Measurements from ENCODE around the gene MXRA8.
A peak's percentile ranks its signal among the peaks of the same experiment; 100 is the strongest.

Gene MXRA8

GRCh38 chr1:1332774-1333480 lies 25.4 kb downstream of the MXRA8 start:
- H3K27me3 Mint-ChIP-seq (ENCODE audit: low read depth) = no peaks in the 10 kb centered on the region

DNA sequence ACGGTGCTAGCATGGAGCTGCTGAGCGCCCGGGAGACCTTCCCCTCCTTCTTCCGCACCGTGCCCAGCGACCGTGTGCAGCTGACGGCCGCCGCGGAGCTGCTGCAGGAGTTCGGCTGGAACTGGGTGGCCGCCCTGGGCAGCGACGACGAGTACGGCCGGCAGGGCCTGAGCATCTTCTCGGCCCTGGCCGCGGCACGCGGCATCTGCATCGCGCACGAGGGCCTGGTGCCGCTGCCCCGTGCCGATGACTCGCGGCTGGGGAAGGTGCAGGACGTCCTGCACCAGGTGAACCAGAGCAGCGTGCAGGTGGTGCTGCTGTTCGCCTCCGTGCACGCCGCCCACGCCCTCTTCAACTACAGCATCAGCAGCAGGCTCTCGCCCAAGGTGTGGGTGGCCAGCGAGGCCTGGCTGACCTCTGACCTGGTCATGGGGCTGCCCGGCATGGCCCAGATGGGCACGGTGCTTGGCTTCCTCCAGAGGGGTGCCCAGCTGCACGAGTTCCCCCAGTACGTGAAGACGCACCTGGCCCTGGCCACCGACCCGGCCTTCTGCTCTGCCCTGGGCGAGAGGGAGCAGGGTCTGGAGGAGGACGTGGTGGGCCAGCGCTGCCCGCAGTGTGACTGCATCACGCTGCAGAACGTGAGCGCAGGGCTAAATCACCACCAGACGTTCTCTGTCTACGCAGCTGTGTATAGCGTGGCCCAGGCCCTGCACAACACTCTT lies 26.2 kb downstream of the MXRA8 start:
- Mint-ChIP-seq H3K27ac (no peak overlapping the region), H3K4me3 (no peak overlapping the region), H3K36me3 (ENCODE audit: low read depth) (peaks cover 3% of the 10 kb centered on the region), H3K9me3 (no peaks in the 10 kb centered on the region), H3K27me3 (ENCODE audit: low read depth) (no peaks in the 10 kb centered on the region), H3K4me1 (ENCODE audit: low read depth) (peaks cover 3% of the 10 kb centered on the region)

More at GRCh38 chr1:1332774-1333480, 25.4 kb downstream of the MXRA8 start:
- Mint-ChIP-seq H3K36me3 (ENCODE audit: low read depth) (peaks cover 3% of the 10 kb centered on the region), H3K4me1 (ENCODE audit: low read depth) (peaks cover 3% of the 10 kb centered on the region), H3K27ac (no peak overlapping the region), H3K4me3 (no peak overlapping the region), H3K9me3 (no peaks in the 10 kb centered on the region)

GRCh38 chr1:1331068-1331965 lies 27.0 kb downstream of the MXRA8 start, which contains the start of gene TAS1R3:
TSS of gene TAS1R3 (plus strand) at chr1:1331280. CDS start at chr1:1331346, 66 bp downstream.
- no peak within 1 kb of the TSS for H3K27ac Mint-ChIP-seq
- H3K4me1 Mint-ChIP-seq (ENCODE audit: low read depth) = peaks cover 3% of the 10 kb centered on the region
- H3K36me3 Mint-ChIP-seq (ENCODE audit: low read depth) = peaks cover 3% of the 10 kb centered on the region
- H3K4me3 Mint-ChIP-seq = no peak within 1 kb of the TSS
- no peaks in the 10 kb centered on the region for H3K9me3 Mint-ChIP-seq
- no peaks in the 10 kb centered on the region for H3K27me3 Mint-ChIP-seq (ENCODE audit: low read depth)

DNA sequence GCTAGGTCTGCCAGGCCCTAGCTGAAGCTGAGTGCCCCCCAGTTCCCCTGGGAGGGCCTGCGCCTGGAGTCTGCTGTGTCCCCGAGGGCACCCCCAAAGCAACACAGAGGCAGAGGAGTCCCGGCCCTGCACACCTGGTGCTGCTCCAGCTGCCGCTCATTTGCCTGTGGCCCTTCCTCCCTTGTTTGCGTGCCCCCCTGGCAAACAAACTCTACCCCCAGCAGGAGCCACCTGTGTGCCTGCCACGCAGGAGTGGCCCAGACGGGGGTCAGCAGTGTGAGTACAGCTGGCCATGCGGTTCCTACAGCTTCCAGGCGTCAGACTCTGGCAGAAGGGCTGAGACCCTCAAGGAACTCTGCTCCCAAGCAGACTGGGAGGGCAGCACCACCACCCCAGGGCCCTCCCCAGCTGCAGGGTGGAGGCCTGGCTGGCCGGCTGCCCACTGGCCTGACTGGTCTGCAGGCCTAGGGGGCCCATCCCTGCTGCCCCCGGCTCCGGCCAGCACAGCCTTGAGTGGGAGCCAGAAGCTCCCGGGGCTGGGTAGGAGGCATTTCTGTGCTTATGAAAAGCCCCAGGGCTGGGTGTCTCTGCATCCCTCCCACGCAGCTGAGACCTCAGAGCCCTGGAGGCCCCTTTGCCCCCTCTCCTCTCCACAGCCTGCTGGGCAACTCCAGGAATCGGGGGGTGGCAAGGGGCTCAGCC lies 27.8 kb downstream of the MXRA8 start:
- Mint-ChIP-seq H3K4me1 (ENCODE audit: low read depth) (peaks cover 7% of the 10 kb centered on the region), H3K4me3 (no peak overlapping the region), H3K27ac (no peak overlapping the region), H3K27me3 (ENCODE audit: low read depth) (no peaks in the 10 kb centered on the region), H3K36me3 (ENCODE audit: low read depth) (peaks cover 3% of the 10 kb centered on the region), H3K9me3 (no peaks in the 10 kb centered on the region)

DNA sequence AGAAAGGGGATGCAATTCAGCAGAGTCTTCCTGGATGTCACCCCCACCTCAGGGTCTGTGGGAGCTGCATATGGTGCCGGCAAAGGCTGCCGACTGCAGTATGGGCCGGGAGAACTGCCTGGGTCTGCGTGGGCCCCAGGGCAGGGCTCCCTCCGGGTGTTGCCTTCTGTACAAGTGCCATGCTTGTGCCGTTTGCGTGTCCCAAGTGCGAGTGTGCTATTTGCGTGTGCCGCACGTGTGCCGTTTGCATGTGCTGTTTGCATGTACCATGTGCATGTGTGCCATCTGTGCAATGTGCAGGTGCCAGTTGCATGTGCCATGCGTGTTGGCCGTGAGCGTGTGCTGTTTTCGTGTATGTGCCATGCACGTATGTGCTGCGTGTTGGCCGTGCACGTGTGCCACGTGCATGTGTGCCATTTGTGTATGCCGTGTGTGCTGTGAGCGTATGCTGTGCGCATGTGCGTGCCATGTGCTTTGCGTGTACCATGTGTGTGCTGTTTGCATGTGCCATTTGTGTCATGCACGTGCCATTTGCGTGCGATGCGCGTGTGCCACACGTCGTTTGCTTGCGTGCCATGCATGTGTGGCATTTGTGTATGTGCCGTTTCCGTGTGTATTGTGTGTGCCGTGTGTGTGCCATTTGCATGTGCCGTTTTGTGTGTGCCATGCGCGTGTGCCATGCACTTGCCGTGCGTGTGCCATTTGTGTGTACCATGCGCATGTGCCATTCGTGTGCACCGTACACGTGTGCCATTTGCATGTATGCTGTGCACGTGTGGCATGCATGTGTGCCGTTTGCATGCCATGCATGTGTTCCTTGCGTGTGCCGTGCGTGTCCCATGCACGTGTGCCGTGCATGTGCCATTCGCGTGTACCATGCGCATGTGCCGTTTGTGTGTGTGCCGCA lies 28.8 kb downstream of the MXRA8 start:
- Mint-ChIP-seq H3K4me1 (ENCODE audit: low read depth) (peaks cover 7% of the 10 kb centered on the region), H3K9me3 (no peaks in the 10 kb centered on the region), H3K36me3 (ENCODE audit: low read depth) (peaks cover 3% of the 10 kb centered on the region), H3K4me3 (no peak overlapping the region), H3K27me3 (ENCODE audit: low read depth) (no peaks in the 10 kb centered on the region), H3K27ac (no peak overlapping the region)

- Mint-ChIP-seq H3K27me3 (ENCODE audit: low read depth) (no peaks in the 10 kb centered on the region), H3K4me3 (no peak overlapping the region), H3K27ac (no peak overlapping the region), H3K36me3 (ENCODE audit: low read depth) (peaks cover 3% of the 10 kb centered on the region), H3K9me3 (no peaks in the 10 kb centered on the region), H3K4me1 (ENCODE audit: low read depth) (peaks cover 11% of the 10 kb centered on the region)
Observed at GRCh38 chr1:1328254-1328653, 30.1 kb downstream of the MXRA8 start.

- H3K4me1 Mint-ChIP-seq (ENCODE audit: low read depth) = peaks cover 16% of the 10 kb centered on the region
- peaks cover 4% of the 10 kb centered on the region for H3K36me3 Mint-ChIP-seq (ENCODE audit: low read depth)
- peak overlapping the region; percentile 36 for H3K27ac Mint-ChIP-seq
- no peaks in the 10 kb centered on the region for H3K9me3 Mint-ChIP-seq
- no peaks in the 10 kb centered on the region for H3K27me3 Mint-ChIP-seq (ENCODE audit: low read depth)
- no peak overlapping the region for H3K4me3 Mint-ChIP-seq
Observed at GRCh38 chr1:1327291-1327690, 31.1 kb downstream of the MXRA8 start.

DNA sequence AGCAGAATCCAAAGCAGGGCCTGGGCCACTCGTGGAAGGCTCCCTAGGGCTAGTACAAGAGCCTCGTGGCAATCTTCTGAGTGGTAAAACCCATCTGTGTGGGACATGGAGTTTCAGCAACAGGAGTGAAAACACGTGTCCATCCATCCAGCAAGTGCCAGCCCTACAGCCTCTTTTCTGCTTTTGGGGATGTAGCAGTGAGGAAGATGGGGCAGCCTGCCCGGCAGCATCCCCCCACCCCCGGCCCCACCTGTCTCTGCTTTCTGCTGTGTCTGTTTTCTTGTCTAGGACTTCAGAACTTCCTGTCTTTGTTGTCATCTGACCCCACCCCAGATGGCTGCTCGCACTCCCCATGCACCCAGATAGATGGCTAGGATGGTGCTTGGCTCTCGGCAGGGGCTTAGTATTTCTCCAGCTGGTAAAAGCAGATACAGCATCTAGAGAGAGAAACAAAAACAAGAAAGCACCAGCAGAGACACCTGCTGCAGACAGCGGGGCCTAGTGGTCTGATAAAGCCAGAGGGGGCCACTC lies 32.2 kb downstream of the MXRA8 start:
- Mint-ChIP-seq H3K27me3 (ENCODE audit: low read depth) (no peaks in the 10 kb centered on the region), H3K4me3 (peak overlapping the region; percentile 83), H3K36me3 (ENCODE audit: low read depth) (peaks cover 6% of the 10 kb centered on the region), H3K4me1 (ENCODE audit: low read depth) (peaks cover 21% of the 10 kb centered on the region), H3K9me3 (no peaks in the 10 kb centered on the region), H3K27ac (peak overlapping the region; percentile 80)

DNA sequence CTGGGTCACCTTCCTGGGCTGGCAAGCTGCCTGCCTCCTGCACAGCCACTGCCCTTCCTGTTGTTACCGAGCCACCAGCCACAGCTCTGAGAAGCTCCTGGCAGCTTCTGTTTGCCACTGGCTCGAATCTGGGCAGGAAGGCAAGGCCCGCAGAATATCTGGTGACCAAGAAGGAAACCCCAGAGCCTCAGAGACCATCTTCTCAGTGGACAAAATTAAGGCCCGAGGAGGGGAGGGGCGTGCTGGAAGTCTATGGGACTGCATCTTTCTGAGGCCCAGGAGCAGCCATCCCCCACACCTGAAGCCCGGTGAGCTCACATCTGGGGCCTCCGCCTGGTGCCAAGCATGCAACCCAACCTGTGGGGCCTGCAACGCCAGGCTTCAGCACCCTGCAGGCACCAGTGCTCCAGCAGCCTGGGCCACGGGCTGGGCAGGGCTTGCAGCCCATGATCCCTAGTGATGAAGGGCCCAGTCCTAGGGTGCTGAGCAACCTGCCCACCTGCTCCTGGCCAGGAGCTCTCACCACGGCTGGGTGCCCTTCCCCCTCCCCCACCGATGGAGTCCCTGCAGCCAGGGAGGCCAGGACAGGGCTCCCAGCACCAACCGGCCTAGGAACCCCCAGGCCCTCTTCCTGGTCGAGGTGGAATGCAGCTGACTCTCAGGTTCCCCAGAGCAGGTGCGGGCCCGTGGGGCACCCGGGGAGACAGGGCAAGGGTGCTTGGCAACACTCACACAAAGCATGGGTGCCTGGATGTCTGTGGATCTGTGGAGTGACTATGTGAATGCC lies 32.9 kb downstream of the MXRA8 start:
- Mint-ChIP-seq H3K27me3 (ENCODE audit: low read depth) (no peaks in the 10 kb centered on the region), H3K27ac (peak overlapping the region; percentile 80), H3K36me3 (ENCODE audit: low read depth) (peaks cover 6% of the 10 kb centered on the region), H3K4me1 (ENCODE audit: low read depth) (peaks cover 21% of the 10 kb centered on the region), H3K9me3 (no peaks in the 10 kb centered on the region), H3K4me3 (peak overlapping the region; percentile 83)

DNA sequence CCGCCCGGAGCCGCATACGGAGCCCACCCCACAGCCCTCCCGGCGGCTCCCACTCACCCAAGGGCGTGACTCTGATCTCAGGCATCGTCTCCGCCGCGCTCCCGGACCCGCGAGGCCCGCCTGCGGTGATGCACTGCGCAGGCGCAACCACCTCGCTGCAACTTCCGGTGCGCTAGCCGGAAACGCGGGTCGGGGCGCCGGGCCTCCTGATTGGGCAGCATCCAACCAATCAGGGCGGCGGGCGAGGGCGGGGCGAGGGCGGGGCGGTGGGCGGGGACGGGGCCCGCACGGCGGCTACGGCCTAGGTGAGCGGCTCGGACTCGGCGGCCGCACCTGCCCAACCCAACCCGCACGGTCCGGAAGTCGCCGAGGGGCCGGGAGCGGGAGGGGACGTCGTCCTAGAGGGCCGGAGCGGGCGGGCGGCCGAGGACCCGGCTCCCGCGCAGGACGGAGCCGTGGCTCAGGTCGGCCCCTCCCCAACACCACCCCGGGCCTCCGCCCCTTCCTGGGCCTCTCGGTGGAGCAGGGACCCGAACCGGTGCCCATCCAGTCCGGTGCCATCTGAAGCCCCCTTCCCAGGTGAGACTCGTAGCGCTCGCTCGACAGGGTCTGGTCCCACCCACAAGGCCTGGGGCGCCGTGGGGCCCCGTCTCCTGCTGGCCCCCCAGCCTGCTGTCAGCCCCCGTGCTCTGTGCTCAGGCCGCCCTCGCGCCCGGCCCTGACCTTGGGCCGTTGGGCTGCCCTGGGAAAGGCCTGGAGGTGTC lies 33.6 kb downstream of the MXRA8 start, which contains the start of the genes CPTP and INTS11:
Gene CPTP (plus strand): TSS at position 279 of the 764 bp plus-strand sequence. CDS start 2,109 bp downstream, outside the sequence.
Gene INTS11 (minus strand): TSS at position 137 of the 764 bp plus-strand sequence. CDS start 52 bp downstream, at position 85.
- Mint-ChIP-seq H3K9me3 (no peaks in the 10 kb centered on the region), H3K27ac (peak within 1 kb of the TSS; percentile 92), H3K27me3 (ENCODE audit: low read depth) (no peaks in the 10 kb centered on the region), H3K36me3 (ENCODE audit: low read depth) (peaks cover 6% of the 10 kb centered on the region), H3K4me1 (ENCODE audit: low read depth) (peaks cover 20% of the 10 kb centered on the region), H3K4me3 (peak within 1 kb of the TSS; percentile 91)

- peak overlapping the region; percentile 91 for H3K4me3 Mint-ChIP-seq
- H3K27me3 Mint-ChIP-seq (ENCODE audit: low read depth) = no peaks in the 10 kb centered on the region
- H3K9me3 Mint-ChIP-seq = no peaks in the 10 kb centered on the region
- peaks cover 20% of the 10 kb centered on the region for H3K4me1 Mint-ChIP-seq (ENCODE audit: low read depth)
- peaks cover 6% of the 10 kb centered on the region for H3K36me3 Mint-ChIP-seq (ENCODE audit: low read depth)
- H3K27ac Mint-ChIP-seq = no peak overlapping the region
Observed at GRCh38 chr1:1324084-1324523, 34.3 kb downstream of the MXRA8 start.

DNA sequence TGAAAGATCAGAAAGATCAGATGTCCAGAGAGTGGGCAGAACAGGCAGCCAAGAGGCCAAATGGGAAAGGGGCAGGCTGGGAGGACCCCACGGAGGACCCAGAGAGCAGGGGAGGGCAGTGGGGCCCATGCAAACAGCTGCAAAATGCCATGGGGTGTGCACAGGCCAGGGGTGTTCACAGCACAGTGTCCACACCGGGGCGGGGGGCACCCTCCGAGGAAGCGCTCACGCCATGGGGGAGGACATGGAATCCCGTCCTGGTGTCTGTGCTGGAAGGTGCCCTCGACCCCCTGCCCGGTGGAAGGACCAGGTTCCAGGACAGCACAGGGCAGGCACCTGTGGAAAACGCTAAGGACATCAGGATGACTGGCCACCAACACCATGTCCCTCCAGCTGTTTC lies 35.4 kb downstream of the MXRA8 start:
- H3K36me3 Mint-ChIP-seq (ENCODE audit: low read depth) = peaks cover 6% of the 10 kb centered on the region
- H3K27me3 Mint-ChIP-seq (ENCODE audit: low read depth) = no peaks in the 10 kb centered on the region
- peak overlapping the region; percentile 85 for H3K4me3 Mint-ChIP-seq
- H3K27ac Mint-ChIP-seq = peak overlapping the region; percentile 67
- peaks cover 20% of the 10 kb centered on the region for H3K4me1 Mint-ChIP-seq (ENCODE audit: low read depth)
- H3K9me3 Mint-ChIP-seq = no peaks in the 10 kb centered on the region
